GM10847 (cell line): Measurements from ENCODE around the gene CMAS.

ENCODE experiments used
- POLR2A ChIP-seq: IDR thresholded peaks from 2 replicates; pipeline ENCODE4 v1.6.1; 2011; ENCODE audit not compliant: insufficient read length; ENCODE audit errors: extremely low read depth

Gene CMAS

DNA sequence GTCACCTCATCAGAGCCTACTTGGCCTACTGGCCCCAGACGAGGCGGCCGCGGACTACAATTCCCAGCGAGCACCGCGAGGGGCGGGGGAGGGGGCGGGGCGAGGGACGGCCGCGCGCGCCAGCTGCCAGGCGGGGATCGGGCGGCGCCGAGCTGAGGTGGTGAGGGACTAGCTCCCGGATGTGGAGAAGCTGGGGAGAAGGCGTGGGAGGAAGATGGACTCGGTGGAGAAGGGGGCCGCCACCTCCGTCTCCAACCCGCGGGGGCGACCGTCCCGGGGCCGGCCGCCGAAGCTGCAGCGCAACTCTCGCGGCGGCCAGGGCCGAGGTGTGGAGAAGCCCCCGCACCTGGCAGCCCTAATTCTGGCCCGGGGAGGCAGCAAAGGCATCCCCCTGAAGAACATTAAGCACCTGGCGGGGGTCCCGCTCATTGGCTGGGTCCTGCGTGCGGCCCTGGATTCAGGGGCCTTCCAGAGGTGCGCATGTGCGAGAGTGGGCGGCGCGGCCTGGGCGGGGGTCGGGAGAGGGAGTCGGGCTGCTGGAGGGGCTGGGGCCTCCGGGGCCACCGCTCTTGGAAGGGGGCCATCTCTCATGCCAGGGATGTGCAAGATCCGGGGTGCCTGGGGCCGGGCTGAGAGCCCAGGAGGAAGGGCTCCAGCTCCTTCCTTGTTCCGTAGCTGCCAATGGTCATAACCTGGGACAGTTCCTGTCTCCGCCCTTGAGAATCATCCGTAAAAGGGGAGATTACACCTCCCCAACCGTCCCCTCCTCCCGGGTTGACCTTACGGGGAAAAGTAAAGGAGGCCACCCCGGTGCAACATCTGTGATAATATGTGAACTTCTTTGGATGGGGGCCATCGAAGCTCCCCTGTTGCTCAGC lies at the start of gene CMAS:
TSS of gene CMAS (plus strand) at position 129 of the 878 bp plus-strand sequence. CDS start at position 215, 86 bp downstream.
- peak; percentile 47 for TF ChIP-seq POLR2A

DNA sequence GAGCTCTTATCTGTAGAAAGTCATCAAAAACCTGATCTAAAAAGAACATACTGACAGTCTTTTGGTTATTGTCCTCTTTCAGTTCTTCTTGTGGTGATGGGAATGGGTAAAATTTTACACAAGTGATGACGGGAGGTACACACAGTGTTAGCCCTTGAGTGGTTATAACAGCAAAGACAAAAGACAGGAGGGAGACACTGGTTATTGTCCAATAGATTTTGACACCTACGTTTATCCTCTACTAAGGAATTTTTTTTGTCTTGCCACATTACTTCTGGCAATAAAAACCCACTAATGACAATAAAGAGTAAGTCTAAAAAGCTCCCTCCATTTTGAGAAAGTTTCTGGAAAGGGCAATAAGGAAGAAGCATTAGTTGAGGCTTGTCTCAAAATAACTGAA lies 47.7 kb upstream of the CMAS start:
- no peak for TF ChIP-seq POLR2A

DNA sequence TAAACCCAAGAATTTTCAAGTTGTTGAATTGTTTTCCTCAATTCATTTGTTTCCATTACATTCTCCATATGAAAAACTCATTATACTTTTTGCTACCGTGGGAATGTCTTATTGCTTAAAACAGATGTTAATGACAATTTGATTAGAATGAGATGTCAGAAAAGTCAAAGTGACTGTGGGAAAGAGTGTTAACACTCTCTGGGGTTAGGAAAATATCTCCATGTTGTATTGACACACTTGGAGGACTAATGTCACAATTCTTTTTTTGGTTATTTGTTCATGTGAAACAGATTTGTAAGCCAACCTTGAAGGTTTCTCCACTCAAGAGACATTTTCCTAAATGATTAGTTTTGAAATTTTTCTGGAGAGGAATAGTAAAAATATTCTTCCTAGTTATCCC lies 47.2 kb upstream of the CMAS start:
- TF ChIP-seq POLR2A, result no peak

DNA sequence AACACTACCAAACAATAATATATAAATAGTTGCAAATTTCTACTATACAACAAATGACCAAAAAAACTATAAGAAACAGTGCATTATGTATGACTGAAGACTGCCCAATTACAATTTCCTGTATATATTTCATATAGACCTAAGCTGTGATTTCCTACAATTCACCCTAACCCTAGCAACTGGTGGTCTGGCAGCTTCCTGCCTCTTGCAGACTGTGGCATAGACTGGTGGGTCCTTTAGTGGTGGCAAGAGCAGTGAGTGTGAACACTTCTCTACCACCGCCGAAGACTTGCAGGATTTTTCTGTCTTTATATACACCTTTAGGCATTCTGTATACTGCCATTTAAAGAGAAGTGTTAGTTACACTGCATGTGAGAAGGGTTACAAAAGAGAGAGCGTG lies 43.6 kb upstream of the CMAS start:
- TF ChIP-seq POLR2A, result no peak

DNA sequence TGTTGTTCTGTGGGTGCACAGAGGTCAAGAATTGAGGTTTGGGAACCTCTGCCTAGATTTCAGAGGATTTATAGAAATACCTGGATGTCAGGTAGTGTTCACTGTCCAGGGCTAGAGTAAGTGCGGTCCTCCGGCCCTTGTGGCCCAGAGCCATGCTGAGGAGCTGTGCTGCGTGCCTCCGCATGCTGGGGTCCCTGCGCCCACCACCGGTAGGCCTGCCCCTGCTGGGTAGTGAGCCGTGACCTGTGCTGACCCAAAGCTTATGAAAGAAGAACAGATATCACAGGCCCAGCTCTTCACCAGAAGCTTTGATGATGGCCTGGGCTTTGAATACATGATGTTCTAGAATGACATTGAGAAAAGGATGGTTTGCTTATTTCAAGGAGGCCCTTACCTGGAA lies 37.8 kb upstream of the CMAS start:
- TF ChIP-seq POLR2A, result no peak

DNA sequence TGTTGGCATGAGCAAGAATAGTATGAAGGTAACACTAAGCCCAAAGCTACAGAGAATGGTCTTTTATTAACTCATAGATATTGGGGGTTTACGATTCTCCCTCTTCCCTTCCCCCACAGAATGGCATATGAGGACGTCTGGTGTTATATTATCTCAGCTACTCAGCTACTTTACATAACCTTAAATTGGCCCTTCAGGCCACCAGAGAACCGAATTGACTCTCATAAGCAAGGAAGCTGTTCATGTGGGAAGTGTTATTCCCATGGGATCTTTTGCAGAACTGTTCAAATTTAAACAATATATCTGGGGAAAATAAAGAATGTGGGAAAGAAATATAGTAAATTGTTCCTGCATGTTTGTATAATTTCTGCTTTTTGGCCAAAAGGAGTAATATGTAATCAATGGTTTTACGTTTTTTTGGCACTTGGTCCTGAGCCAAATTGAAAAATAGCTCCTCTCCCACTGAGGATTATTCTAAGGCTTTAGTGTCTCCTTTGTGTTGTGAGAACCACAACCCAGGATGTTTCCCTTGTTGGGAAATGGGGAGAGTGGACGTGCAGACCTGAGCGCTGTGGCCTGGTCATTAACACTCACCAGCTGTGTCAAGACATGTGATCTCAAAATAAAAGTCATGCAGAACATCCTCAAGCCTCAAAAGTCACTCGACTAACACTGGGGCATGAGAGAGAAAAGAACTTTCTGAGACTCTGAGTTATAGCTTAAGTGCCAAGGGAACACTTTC lies 31.8 kb upstream of the CMAS start:
- no peak for TF ChIP-seq POLR2A

DNA sequence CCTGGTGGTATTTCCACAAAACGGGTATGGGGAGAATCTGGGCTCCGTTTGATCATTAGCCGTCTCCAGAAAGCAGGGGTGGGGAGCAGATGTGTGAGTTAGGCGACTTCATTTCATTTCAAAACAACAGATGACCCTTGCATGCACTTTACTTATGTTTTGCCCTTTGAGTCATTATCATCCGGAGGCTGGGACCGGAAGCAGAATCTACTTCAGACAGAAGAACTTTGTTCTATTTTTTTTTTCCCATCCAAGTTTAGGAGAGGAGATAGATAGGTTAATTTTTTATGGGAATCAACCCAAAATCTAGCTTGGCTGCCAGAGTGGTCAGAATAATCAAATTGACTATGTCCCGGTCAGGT lies 31.3 kb upstream of the CMAS start:
- TF ChIP-seq POLR2A, result no peak

DNA sequence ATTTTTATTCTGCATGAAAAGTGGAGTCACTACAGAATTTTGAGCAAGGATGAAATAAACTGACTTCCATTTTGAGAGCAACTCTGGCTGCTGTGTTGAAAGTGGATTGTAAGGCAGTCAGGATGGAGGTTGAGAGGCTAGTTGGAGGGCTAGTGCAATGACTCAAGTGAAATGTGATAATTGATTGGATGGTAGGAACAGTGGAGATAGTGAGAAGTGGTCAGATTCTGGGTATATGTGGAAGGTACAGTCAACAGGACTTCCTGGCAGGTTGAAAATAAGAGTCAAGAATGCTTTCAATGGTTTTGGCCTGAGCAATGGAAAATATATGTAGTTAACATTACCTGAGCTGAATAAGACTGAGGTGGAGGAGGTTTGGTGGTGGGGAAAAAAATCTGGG lies 29.0 kb upstream of the CMAS start:
- TF ChIP-seq POLR2A, result no peak

DNA sequence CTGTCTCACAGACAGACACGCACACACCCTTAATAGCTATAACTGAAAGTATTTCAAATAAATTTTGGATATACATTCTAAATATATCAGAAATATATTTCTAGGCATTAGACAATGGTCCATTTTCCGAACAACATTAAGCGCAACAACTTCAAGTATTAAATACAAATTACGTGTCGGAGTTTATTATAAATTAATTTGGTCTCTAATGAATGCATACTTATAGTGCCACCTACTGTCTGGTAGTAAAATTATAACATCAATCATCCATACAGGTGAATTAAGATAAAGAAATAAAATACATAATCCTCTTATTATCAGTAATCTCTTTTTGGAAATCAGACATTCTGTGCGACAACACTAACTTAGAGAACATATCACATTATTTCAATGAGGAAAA lies 27.2 kb upstream of the CMAS start:
- TF ChIP-seq POLR2A, result no peak

DNA sequence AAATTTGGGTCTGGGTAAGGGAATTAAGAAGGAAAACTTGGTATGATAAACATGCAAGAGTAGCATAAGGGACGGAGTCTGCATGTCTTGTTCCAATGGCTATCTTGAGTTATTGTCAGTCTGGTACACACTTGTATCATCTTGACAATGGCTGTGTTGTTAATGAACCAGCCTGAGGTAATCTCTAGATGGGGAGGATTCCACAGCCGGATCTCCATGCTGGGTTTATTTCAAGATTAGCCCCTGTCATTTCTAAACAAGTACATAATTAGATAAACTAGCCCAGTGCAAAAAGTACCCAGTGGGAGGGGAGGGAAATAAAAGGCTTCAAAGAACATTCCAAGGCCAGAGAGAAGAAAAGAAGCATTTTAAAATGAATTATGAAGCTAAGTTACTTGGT lies 16.5 kb upstream of the CMAS start:
- TF ChIP-seq POLR2A, result no peak

DNA sequence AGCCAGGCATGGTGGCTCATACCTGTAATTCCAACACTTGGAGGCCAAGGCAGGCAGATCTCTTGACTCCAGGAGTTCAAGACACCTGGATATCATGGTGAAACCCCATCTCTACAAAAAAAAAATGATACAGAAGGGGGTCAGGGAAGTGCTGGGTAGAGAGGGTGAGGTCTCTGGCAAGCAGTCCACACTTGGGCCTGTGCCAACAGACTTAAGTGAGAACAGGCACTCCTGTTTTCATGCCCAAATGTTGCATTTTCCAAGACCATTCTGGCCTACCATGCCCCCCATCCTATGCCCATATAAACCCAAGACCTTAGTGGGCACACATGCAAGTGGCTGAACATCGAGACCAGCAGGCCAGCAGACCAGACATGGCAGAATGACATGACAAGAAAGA lies 16.0 kb upstream of the CMAS start:
- TF ChIP-seq POLR2A, result no peak

DNA sequence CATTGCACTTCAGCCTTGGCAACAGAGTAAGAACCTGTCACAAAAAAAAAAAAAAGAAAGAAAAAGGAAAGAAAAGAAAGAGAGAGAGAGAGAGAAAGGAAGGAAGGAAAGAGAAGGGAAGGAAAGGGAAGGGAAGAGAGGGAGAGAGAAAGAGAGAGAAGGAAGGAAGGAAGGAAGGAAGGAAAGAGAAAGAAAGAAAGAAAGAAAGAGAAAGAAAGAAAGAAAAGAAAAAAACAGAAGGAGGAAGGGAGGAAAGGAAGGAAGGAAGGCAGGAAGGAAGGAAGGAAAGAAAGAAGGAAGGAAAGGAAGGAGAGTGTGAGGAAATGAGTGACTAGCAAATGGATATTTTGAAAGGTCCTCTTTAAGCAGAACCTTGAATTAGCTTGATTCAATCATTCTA lies 13.3 kb upstream of the CMAS start:
- no peak for TF ChIP-seq POLR2A

DNA sequence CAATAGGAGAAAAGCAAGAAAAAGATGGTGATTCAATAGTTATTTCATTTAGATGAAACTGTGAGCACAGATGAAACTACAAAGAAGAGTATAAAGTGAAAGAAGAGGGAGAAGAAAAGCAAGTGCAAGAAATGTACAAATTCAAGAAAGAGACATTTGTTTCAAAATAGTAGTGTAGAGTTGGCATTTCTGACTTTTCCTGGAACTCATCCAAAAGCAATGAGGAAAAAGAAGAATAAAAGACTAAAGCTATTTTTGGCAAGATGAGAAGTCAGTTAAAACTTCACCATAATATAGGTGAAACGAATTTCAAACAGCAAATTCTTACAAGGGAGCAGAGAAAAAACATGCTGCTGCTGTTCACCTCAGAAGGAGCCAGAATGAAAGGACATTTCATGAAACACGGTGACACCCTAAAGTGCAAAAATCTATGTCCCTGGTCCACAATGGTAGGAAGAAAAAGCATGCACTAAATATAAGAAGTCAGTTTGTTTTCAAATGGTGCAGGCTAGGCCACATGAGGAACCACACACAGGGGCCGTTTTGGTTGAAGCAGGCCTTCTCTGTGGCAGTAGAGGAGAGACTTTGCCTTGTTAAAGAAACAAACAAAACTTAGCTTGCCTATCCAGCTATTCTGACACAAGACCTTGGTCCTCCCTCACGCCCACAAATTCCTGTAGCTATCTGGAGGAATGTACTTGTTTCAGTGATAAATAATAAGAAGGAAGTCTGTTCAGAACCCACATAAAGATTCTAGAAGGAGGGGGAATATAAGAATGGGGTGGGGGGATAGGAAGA lies 11.1 kb upstream of the CMAS start:
- no peak for TF ChIP-seq POLR2A

DNA sequence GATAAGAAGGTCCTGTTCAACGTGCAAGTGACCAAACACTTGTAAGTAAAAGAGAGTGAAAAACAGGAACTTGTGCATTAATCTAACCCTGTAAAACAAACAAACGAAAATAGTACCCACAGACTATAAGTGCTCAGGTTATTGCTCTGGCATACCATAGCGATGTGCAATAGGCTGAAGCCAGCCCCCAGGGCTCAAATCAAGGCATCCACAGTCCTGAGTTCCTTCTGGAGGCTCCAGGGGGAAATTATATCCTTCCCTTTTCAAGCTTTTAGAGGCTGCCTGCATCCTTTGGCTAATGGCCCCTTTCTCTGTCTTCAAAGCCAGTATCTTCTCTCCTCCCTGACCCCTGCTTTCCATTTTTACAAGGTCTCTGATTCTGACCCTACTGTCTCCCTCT lies 8.1 kb upstream of the CMAS start:
- TF ChIP-seq POLR2A, result no peak

DNA sequence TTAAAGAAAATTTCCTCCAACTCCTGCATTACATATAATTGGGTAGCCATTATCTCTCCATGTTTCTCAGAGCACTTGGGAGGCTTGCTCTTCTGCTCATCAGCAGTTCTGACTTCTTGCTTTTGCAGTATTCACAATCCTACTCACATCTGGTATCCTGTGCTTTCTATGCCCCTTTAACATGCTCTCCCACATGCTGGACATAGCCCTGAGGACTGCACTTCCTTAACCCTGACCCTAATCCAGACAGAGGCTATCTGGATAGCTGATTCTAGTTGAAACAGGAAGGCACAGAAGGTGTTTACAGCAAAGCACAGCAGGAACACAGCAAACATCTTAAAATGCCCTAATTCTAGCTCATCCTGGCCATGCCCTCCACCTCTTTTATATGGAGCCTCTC lies 7.3 kb upstream of the CMAS start:
- TF ChIP-seq POLR2A, result no peak

DNA sequence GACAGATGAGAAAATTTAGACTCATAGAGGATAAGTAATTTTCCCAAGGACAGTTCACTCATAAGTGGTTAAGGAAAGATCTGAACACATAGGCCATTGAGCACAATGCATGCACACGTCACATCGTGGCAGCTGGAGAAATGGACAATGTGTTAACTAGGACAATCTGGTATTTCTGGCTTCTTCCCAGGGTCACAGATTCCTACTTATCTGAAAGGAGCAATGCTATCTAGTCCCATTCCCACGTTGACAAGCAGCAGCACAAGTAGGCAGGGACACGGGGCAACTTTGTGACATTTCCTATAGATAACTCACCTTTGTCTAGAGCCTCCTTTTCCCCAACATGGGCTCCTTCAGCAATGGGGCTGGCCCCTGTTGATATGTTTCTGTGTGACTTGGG lies 6.7 kb upstream of the CMAS start:
- no peak for TF ChIP-seq POLR2A
